Suprapubic skin (tissue), 4 donors: ENCODE results near the gene TRPM1. TPM values are rescaled to one million over a fixed set of nuclear protein-coding genes. Genes with fewer than 3 reads are reported as not detected.

Experiments
- DNase-seq, 2 donors: peaks; one replicate each; pipeline ENCODE4 v3.0.0-alpha.2; 2019; ENCODE audit warnings: low spot score in 2 of 2
- H3K27ac ChIP-seq: fragments of 200-600 bp; sonication (generic); one replicate; pipeline ENCODE4 v1.5.1; 2019
- H3K27me3 ChIP-seq: fragments of 200-600 bp; sonication (generic); one replicate; pipeline ENCODE4 v1.5.1; 2019
- H3K36me3 ChIP-seq: fragments of 200-600 bp; sonication (generic); one replicate; pipeline ENCODE4 v1.5.1; 2019
- H3K4me1 ChIP-seq: fragments of 200-600 bp; sonication (generic); one replicate; pipeline ENCODE4 v1.5.1; 2019
- H3K4me3 ChIP-seq: fragments of 200-600 bp; sonication (generic); one replicate; pipeline ENCODE4 v1.5.1; 2019; ENCODE audit warnings: mild to moderate bottlenecking
- H3K9me3 ChIP-seq: fragments of 200-600 bp; sonication (generic); one replicate; pipeline ENCODE4 v1.5.1; 2019
- EP300 ChIP-seq: sonication (generic); formaldehyde crosslinking; IDR thresholded peaks from one replicate; pipeline ENCODE4 v1.6.1; 2017; ENCODE audit warnings: antibody characterized with exemption
- POLR2A ChIP-seq, 2 donors: fragments of 450-650 bp; IDR thresholded peaks; one replicate each; pipeline ENCODE4 v1.6.1; 2017; ENCODE audit warnings: antibody characterized with exemption in 2 of 2, mild to moderate bottlenecking in 2 of 2, moderate library complexity in 2 of 2
- POLR2AphosphoS5 ChIP-seq, 3 donors: sonication (generic); formaldehyde crosslinking; IDR thresholded peaks; one replicate each; pipeline ENCODE4 v1.6.1; 2017; ENCODE audit warnings: antibody characterized with exemption in 3 of 3
- WGBS: methylation state at CpG from one replicate; pipeline ENCODE4 v1.1.5; 2018; 5-methylcytosine and 5-hydroxymethylcytosine counted together
- total RNA-seq, 4 donors: library from RNA; depleted of rRNA; stranded (reverse); fragments of >200 nt; gene quantifications; one replicate each; pipeline ENCODE4 v1.1.0, GENCODE V29; 2016
- TF ChIP-seq, protein P1 (sequence below), 2 donors: fragments of 200-600 bp in 1 of 2; fragments of 450-650 bp in 1 of 2; sonication (generic) in 1 of 2; IDR thresholded peaks; one replicate each; pipeline ENCODE4 v1.5.1; 2016 to 2019; ENCODE audit warnings: antibody characterized with exemption in 2 of 2, mild to moderate bottlenecking in 1 of 2, moderate library complexity in 1 of 2

TRPM1 gene
- total RNA-seq, 4 donors from 2014 or later, result 5.1 to 15.2 (median 10.2) TPM

DNA sequence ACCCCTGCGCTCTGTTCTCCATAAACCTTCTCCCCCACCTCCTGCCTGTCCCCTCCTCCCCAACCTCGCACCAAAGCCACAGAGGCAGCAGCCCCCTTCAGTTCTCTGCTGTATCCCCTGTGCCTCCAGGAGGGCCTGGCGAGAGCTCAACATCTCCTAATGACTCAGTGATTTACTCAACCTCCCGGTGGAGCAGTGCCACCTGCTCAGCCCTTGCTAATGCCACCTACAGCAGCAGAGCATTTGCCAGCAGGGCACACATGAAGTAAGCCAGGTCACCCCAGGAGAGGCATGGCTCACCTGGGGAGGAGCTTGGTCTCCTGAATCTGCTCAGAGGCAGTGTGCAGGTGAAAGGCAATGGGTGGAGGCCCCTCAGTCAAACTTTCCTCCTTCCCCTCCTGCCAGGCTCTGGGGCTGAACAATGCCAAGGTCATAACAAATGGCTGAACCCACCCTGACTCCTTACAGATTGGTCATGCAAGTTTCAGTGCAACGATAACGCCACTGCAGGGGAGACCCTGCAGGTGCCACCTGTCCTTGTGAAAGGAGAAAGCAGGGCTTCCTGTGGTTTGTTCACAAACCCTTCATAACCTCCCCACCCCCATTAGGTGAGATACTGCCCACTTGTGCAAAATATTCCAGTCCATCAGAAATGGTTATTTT is 19.8 kb downstream of the TRPM1 start:
- Histone ChIP-seq H3K27ac (no peak overlapping the region), H3K36me3 (no peaks in the 10 kb centered on the region), H3K4me3 (no peak overlapping the region), H3K27me3 (no peaks in the 10 kb centered on the region), H3K9me3 (no peaks in the 10 kb centered on the region), H3K4me1 (peaks cover 48% of the 10 kb centered on the region)
- TF ChIP-seq POLR2AphosphoS5 (IDR thresholded peaks at IDR 0.05) (no peak), EP300 (no peak), POLR2A (IDR thresholded peaks at IDR 0.05) (no peak)
- TF ChIP-seq, protein P1, sequence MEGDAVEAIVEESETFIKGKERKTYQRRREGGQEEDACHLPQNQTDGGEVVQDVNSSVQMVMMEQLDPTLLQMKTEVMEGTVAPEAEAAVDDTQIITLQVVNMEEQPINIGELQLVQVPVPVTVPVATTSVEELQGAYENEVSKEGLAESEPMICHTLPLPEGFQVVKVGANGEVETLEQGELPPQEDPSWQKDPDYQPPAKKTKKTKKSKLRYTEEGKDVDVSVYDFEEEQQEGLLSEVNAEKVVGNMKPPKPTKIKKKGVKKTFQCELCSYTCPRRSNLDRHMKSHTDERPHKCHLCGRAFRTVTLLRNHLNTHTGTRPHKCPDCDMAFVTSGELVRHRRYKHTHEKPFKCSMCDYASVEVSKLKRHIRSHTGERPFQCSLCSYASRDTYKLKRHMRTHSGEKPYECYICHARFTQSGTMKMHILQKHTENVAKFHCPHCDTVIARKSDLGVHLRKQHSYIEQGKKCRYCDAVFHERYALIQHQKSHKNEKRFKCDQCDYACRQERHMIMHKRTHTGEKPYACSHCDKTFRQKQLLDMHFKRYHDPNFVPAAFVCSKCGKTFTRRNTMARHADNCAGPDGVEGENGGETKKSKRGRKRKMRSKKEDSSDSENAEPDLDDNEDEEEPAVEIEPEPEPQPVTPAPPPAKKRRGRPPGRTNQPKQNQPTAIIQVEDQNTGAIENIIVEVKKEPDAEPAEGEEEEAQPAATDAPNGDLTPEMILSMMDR (IDR thresholded peaks at IDR 0.05), result no peak
- no peak for DNase-seq
- WGBS, result 59% methylated on average over 4 of the region's 6 CpGs

DNA sequence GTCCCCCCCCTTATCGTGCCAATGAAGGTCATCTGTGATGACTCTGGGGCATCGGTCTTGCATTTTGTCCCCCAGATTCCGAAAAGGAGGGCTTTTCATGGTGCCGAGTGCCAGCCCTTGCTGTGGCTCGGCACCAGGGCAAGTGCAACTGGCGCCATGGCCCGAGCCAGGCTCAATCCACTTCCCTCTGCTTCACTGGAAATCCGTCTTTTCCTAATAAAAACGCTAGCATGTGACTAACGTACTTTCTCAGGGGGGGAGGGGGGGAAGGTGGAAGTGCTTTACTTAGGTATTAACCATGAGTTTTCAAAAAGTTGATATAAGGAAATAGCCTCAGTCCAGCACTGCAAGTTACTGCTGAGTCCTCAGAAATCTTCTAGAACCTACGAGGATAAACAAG is 20.5 kb downstream of the TRPM1 start:
- H3K27ac ChIP-seq, result no peak overlapping the region
- H3K36me3 ChIP-seq, result no peaks in the 10 kb centered on the region
- WGBS, result 40% methylated on average over 8 of the region's 11 CpGs
- DNase-seq, result no peak
- TF ChIP-seq EP300, result no peak
- TF ChIP-seq, protein P1 (IDR thresholded peaks at IDR 0.05), result no peak
- TF ChIP-seq POLR2A (IDR thresholded peaks at IDR 0.05), result no peak
- TF ChIP-seq POLR2AphosphoS5 (IDR thresholded peaks at IDR 0.05), result no peak
- peak overlapping the region; percentile 29 for H3K4me3 ChIP-seq
- H3K4me1 ChIP-seq, result peaks cover 48% of the 10 kb centered on the region
- no peaks in the 10 kb centered on the region for H3K27me3 ChIP-seq
- H3K9me3 ChIP-seq, result no peaks in the 10 kb centered on the region

DNA sequence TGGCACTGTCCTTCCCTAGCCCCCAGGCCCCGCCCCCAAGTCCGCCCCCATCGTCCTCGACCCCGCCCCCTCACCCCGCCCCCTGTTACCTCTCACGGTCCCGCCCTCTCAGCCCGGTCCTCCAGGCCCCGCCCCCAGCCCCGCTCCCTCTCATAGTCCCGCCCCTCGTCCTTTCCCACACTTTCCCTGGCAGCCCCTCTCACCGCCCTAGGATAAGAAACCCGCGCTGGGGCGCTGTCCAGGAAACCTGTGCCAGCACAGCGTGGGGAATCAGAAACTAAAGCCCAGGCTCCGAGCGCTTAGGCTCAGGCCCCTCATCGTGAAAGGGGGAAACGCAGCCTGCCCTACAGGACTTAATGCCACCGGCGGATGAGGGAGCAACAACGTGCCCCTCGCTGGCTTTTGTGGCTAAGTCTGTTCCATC is 20.9 kb downstream of the TRPM1 start:
- H3K4me1 ChIP-seq, result peaks cover 48% of the 10 kb centered on the region
- H3K9me3 ChIP-seq, result no peaks in the 10 kb centered on the region
- TF ChIP-seq EP300 (no peak), POLR2AphosphoS5 (IDR thresholded peaks at IDR 0.05) (no peak), POLR2A (IDR thresholded peaks at IDR 0.05) (no peak)
- TF ChIP-seq, protein P1 (IDR thresholded peaks at IDR 0.05), result no peak
- no peaks in the 10 kb centered on the region for H3K27me3 ChIP-seq
- H3K4me3 ChIP-seq, result peak overlapping the region; percentile 29
- WGBS, result 13% methylated on average over 8 of the region's 26 CpGs
- DNase-seq, result peak in 1 of 2 donors; percentile 79
- H3K27ac ChIP-seq, result no peak overlapping the region
- H3K36me3 ChIP-seq, result no peaks in the 10 kb centered on the region

DNA sequence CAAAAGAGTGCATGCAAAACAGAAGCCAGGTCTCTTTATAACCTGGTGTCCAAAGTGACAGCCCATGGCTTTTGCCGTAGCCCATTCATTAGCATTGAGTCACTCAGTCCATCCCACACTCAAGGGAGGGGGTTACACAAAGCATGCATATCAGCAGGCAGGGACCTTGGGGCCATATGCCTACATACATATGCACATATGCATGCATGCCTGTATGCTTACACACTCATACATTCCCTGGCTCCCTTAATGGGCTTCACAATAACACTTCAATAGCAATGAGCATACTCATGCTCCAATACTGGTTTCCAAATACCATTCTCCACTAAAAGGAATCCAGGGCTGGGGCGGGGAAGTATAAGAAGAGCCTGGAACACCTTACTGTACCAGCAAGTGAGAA is 22.0 kb downstream of the TRPM1 start:
- Histone ChIP-seq H3K9me3 (no peaks in the 10 kb centered on the region), H3K36me3 (no peaks in the 10 kb centered on the region), H3K4me1 (peaks cover 48% of the 10 kb centered on the region), H3K4me3 (no peak overlapping the region), H3K27ac (no peak overlapping the region), H3K27me3 (no peaks in the 10 kb centered on the region)
- no peak for TF ChIP-seq EP300
- TF ChIP-seq POLR2AphosphoS5 (IDR thresholded peaks at IDR 0.05), result no peak
- TF ChIP-seq POLR2A (IDR thresholded peaks at IDR 0.05), result no peak
- no peak for DNase-seq
- WGBS, result 94% methylated on average over 2 of the region's 2 CpGs

DNA sequence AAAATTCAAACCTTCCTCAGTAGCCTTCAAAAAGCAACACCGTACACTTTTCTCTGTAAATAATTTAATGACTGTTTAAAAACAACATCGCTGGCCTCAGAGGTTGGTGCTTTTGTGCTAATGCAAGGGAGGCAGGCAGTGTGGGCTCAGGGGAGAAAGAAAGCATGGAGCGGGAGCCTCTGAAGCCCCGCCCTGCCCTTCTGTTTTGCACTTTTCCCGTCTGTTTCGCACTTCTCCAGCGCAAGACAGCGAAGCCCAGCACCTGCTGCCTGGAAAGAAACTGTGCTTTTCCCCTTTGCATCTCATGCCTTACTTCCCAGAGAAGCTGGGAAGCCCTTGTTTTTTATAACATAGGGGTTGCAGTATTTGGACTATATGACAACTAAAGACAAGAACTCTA is 23.1 kb downstream of the TRPM1 start:
- Histone ChIP-seq H3K4me1 (peaks cover 44% of the 10 kb centered on the region), H3K36me3 (no peaks in the 10 kb centered on the region), H3K27ac (no peak overlapping the region), H3K27me3 (no peaks in the 10 kb centered on the region), H3K4me3 (no peak overlapping the region), H3K9me3 (no peaks in the 10 kb centered on the region)
- WGBS, result 77% methylated on average over 8 of the region's 8 CpGs
- no peak for DNase-seq
- TF ChIP-seq POLR2AphosphoS5 (IDR thresholded peaks at IDR 0.05) (no peak), EP300 (no peak), POLR2A (IDR thresholded peaks at IDR 0.05) (no peak)
- TF ChIP-seq, protein P1 (IDR thresholded peaks at IDR 0.05), result no peak
